Measurements from ENCODE around the gene PTPRM.

- no peak for TF ChIP-seq CTCF (conservative IDR thresholded peaks at IDR 0.05; ENCODE audit: low read depth, low read length)
- no peak for TF ChIP-seq EZH2 (IDR thresholded peaks at IDR 0.05; ENCODE audit: low read length, unreplicated experiment)
These were observed 34.2 kb upstream of the PTPRM start for GRCh38 chr18:7532942-7533341.
